Endothelial cell of umbilical vein (primary cell): Measurements from ENCODE around the gene TMEM171.

Source experiments
- CTCF ChIP-seq, 2 donors: IDR thresholded peaks; 1 replicate in 1 of 2; 2 replicates in 1 of 2; pipeline ENCODE4 v1.5.1; 2011; ENCODE audit warnings: low read length in 2 of 2, mild to moderate bottlenecking in 2 of 2, moderate library complexity in 2 of 2, control low read depth in 1 of 2, inconsistent platforms in 1 of 2, low read depth in 1 of 2; ENCODE audit not compliant: insufficient read depth in 1 of 2; ENCODE audit errors: extremely low read depth in 1 of 2
- MYC ChIP-seq: IDR thresholded peaks from one replicate; pipeline ENCODE4 v1.6.1; 2011; ENCODE audit warnings: mild to moderate bottlenecking, low read depth, low read length
- POLR2A ChIP-seq: IDR thresholded peaks from 2 replicates; pipeline ENCODE4 v1.6.1; 2012; ENCODE audit warnings: low read depth, mild to moderate bottlenecking, control low read depth, low read length
- POLR2AphosphoS5 ChIP-seq: IDR thresholded peaks from 2 replicates; pipeline ENCODE4 v1.6.1; 2012; ENCODE audit warnings: low read depth, mild to moderate bottlenecking, control low read depth, low read length, moderate library complexity; ENCODE audit not compliant: insufficient read depth

- TF ChIP-seq CTCF (IDR thresholded peaks at IDR 0.05; ENCODE audit: extremely low read depth in 1 of 2, insufficient read depth in 1 of 2, low read depth in 1 of 2, low read length in 2 of 2) (no peak), MYC (no peak), POLR2AphosphoS5 (no peak), POLR2A (no peak)
Observed at GRCh38 chr5:73149540-73149939, 29.2 kb downstream of the TMEM171 start.
